ENCODE data around the gene CASP7. TPM values are rescaled to one million over a fixed set of nuclear protein-coding genes. Genes with fewer than 3 reads are reported as not detected.
A peak's percentile ranks its signal among the peaks of the same experiment; 100 is the strongest.

Gene CASP7
- total and polyA plus RNA-seq, 4 experiments from 2014 or later, result 16.4 to 23.1 (median 20.5) TPM

GRCh38 chr10:113697595-113697994 lies 17.9 kb downstream of the CASP7 start:
- H3K27me3 Mint-ChIP-seq, result no peaks in the 10 kb centered on the region
- H3K4me3 Mint-ChIP-seq, result no peak overlapping the region
- peaks cover 0 to 9% (median 6%) of the 10 kb centered on the region in 4 donors for H3K4me1 Mint-ChIP-seq
- H3K9me3 ChIP-seq (ENCODE audit: control insufficient read depth in 1 of 2, low read length in 2 of 2), result no peaks in the 10 kb centered on the region
- no peak for DNase-seq
- H3K9me3 Mint-ChIP-seq, result peaks cover 2 to 19% (median 14%) of the 10 kb centered on the region in 8 donors
- H3K27me3 ChIP-seq (ENCODE audit: insufficient read depth, low read length), result no peaks in the 10 kb centered on the region
- no peak overlapping the region for H3K4me3 ChIP-seq (ENCODE audit: low read length in 2 of 2)
- no peak overlapping the region for H3K27ac Mint-ChIP-seq
- no peak overlapping the region for H3K27ac ChIP-seq (ENCODE audit: low read depth, low read length)
- H3K36me3 ChIP-seq (ENCODE audit: insufficient read depth, low read length), result peaks cover 11% of the 10 kb centered on the region
- H3K4me1 ChIP-seq (ENCODE audit: insufficient read depth, low read length), result no peaks in the 10 kb centered on the region
- ChIA-PET CTCF (ENCODE audit: partially characterized antibody) (interaction anchor here (1.3 to 2.1 kb wide), 2 partner anchors 10 to 18 kb away, joined by 3 to 6 read pairs; no protein-coding TSS in a partner anchor), POLR2A (ENCODE audit: partially characterized antibody) (no interaction called here)
- H3K36me3 Mint-ChIP-seq, result peaks cover 65 to 77% of the 10 kb centered on the region in 2 donors
- intact Hi-C loops (cut with micrococcal nuclease), result no loop called here

DNA sequence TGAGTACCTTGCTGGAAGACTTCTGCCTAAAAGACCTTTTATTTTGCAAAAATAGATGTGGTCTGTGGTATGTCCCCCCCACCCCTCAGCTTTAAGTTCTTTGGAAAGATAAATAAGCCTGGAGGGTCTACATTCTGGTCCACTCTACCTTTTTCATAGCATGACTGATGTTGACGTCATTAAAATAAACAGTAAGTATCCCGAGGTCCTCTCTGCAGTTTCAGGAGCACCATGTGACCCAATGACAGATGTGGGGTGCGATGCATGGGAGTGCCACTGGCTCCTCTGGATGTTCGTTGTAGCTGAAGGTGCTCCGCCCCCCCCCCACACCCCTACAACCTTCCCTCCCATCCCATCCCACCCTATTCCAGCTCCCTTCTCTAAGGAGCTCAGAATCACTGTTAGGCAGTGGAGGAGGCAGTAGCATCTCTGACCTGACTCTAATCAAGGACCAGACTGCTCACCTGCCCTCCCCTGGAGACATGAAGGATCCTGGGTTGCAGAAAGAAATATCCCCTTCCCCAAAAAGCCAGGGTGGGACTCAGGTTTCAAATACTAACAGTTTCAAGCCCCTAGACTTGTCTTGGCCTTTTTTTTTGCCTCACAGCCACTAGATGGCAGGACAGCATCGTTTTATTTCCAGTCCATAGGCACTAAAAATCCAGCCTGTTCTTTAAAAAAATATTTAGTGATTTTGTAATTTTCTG lies 25.1 kb downstream of the CASP7 start:
- intact Hi-C loops (cut with micrococcal nuclease), result loop anchor here (1.0 kb wide), 2 partner anchors 399 to 600 kb away; no protein-coding TSS in a partner anchor
- H3K4me3 ChIP-seq (ENCODE audit: low read length in 2 of 2), result no peak overlapping the region
- no peaks in the 10 kb centered on the region for H3K36me3 ChIP-seq (ENCODE audit: insufficient read depth, low read length)
- no peaks in the 10 kb centered on the region for H3K9me3 ChIP-seq (ENCODE audit: control insufficient read depth in 1 of 2, low read length in 2 of 2)
- DNase-seq, result peak in 2 of 5 donors; percentile 13
- POLR2A ChIA-PET (ENCODE audit: partially characterized antibody), result no interaction called here
- peaks cover 24% of the 10 kb centered on the region for H3K4me1 ChIP-seq (ENCODE audit: insufficient read depth, low read length)
- CTCF ChIA-PET (ENCODE audit: partially characterized antibody), result interaction anchor here (0.6 to 2.9 kb wide), 6 partner anchors 11 to 599 kb away, joined by 3 to 17 read pairs (median 6); no protein-coding TSS in a partner anchor
- peaks cover 17 to 36% of the 10 kb centered on the region in 2 donors for H3K36me3 Mint-ChIP-seq
- no peak overlapping the region for H3K27ac Mint-ChIP-seq
- H3K27me3 Mint-ChIP-seq, result no peaks in the 10 kb centered on the region
- H3K27me3 ChIP-seq (ENCODE audit: insufficient read depth, low read length), result no peaks in the 10 kb centered on the region
- H3K4me1 Mint-ChIP-seq, result peaks cover 24 to 46% (median 28%) of the 10 kb centered on the region in 4 donors
- no peaks in the 10 kb centered on the region for H3K9me3 Mint-ChIP-seq
- H3K4me3 Mint-ChIP-seq, result no peak overlapping the region
- no peak overlapping the region for H3K27ac ChIP-seq (ENCODE audit: low read depth, low read length)

DNA sequence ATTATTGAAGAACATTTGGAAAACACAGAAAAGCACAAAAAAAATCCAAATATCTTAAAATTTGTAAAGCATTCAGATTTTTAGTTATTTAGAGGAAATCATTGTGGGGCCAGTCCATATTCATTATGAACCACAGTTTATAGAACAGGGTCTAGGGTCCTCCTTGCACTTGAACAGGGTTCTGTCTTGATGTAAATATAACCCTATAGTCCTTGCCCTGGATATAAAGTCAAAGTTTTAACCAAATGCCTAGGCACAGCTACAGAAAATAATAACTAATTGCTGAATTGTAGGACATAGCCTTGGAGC lies 25.6 kb downstream of the CASP7 start:
- no peak for DNase-seq
- Histone ChIP-seq H3K27me3 (ENCODE audit: insufficient read depth, low read length) (no peaks in the 10 kb centered on the region), H3K9me3 (ENCODE audit: control insufficient read depth in 1 of 2, low read length in 2 of 2) (no peaks in the 10 kb centered on the region), H3K4me1 (ENCODE audit: insufficient read depth, low read length) (peaks cover 24% of the 10 kb centered on the region), H3K4me3 (ENCODE audit: low read length in 2 of 2) (no peak overlapping the region), H3K27ac (ENCODE audit: low read depth, low read length) (no peak overlapping the region), H3K36me3 (ENCODE audit: insufficient read depth, low read length) (no peaks in the 10 kb centered on the region)
- intact Hi-C loops (cut with micrococcal nuclease), result loop anchor here (1.0 kb wide), 2 partner anchors 398 to 599 kb away; no protein-coding TSS in a partner anchor
- Mint-ChIP-seq H3K9me3 (no peaks in the 10 kb centered on the region), H3K4me3 (no peak overlapping the region), H3K27ac (peak overlapping the region in 1 of 7 donors; percentile 64), H3K36me3 (peaks cover 20 to 36% of the 10 kb centered on the region in 2 donors), H3K27me3 (no peaks in the 10 kb centered on the region), H3K4me1 (peaks cover 24 to 51% (median 30%) of the 10 kb centered on the region in 4 donors)
- ChIA-PET POLR2A (ENCODE audit: partially characterized antibody) (no interaction called here), CTCF (ENCODE audit: partially characterized antibody) (interaction anchor here (1.0 to 2.9 kb wide), 6 partner anchors 10 to 599 kb away, joined by 4 to 17 read pairs (median 7); no protein-coding TSS in a partner anchor)

DNA sequence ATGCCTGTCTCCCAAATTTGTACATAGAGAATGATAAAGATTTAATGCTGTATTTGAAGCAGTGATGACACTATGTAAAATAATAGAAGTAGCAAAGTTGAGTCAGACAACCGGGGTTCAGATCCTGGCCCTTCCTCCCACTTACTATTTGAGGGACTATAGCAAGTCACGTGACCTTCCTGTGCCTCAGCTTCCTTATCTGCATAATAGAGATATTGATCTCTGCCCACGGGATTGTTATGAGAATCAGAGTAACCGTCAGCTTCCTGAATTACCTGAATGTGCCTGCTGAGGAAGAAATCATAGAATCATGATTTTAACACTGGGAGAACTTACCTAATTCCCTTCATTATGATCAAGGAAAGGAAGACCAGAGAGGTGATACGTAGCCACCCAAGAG lies 26.9 kb downstream of the CASP7 start:
- H3K9me3 Mint-ChIP-seq, result no peaks in the 10 kb centered on the region
- no peaks in the 10 kb centered on the region for H3K27me3 Mint-ChIP-seq
- ChIA-PET CTCF (ENCODE audit: partially characterized antibody) (interaction anchor here (1.2 to 2.9 kb wide), 4 partner anchors 9 to 597 kb away, joined by 3 to 17 read pairs (median 10); no protein-coding TSS in a partner anchor), POLR2A (ENCODE audit: partially characterized antibody) (no interaction called here)
- H3K27me3 ChIP-seq (ENCODE audit: insufficient read depth, low read length), result no peaks in the 10 kb centered on the region
- no peak overlapping the region for H3K27ac ChIP-seq (ENCODE audit: low read depth, low read length)
- DNase-seq, result no peak
- no peaks in the 10 kb centered on the region for H3K9me3 ChIP-seq (ENCODE audit: control insufficient read depth in 1 of 2, low read length in 2 of 2)
- peak overlapping the region in 3 of 7 donors; percentile 25 to 50 (median 49) for H3K27ac Mint-ChIP-seq
- intact Hi-C loops (cut with micrococcal nuclease), result no loop called here
- H3K4me3 ChIP-seq (ENCODE audit: low read length in 2 of 2), result no peak overlapping the region
- H3K36me3 ChIP-seq (ENCODE audit: insufficient read depth, low read length), result no peaks in the 10 kb centered on the region
- peak overlapping the region in 1 of 8 donors; percentile 43 for H3K4me3 Mint-ChIP-seq
- H3K36me3 Mint-ChIP-seq, result peaks cover 14 to 31% of the 10 kb centered on the region in 2 donors
- peaks cover 24 to 55% (median 30%) of the 10 kb centered on the region in 4 donors for H3K4me1 Mint-ChIP-seq
- H3K4me1 ChIP-seq (ENCODE audit: insufficient read depth, low read length), result peaks cover 24% of the 10 kb centered on the region

DNA sequence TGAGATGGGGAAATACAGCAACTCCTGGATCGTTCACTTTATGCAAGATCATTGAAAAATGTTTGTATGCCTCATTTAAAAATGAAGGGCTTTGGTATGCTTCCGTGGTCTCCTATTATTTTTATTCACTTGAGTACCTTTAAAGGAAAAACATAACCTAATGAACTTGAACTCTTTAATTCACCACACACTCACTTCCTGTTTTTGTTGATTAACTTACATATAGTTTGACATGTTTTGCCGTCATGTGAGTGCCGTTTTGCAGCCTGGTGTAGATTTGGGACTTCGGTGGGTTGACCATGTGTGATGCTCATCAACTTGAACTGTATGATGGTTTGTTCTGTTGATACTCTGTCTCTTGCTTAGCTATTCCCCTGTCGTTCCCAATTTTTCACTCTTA lies 28.9 kb downstream of the CASP7 start:
- peaks cover 20 to 31% of the 10 kb centered on the region in 2 donors for H3K36me3 Mint-ChIP-seq
- H3K27ac Mint-ChIP-seq, result peak overlapping the region in 3 of 7 donors; percentile 10 to 80 (median 54)
- Histone ChIP-seq H3K4me1 (ENCODE audit: insufficient read depth, low read length) (peaks cover 24% of the 10 kb centered on the region), H3K27me3 (ENCODE audit: insufficient read depth, low read length) (no peaks in the 10 kb centered on the region), H3K36me3 (ENCODE audit: insufficient read depth, low read length) (no peaks in the 10 kb centered on the region), H3K9me3 (ENCODE audit: control insufficient read depth in 1 of 2, low read length in 2 of 2) (no peaks in the 10 kb centered on the region), H3K4me3 (ENCODE audit: low read length in 2 of 2) (no peak overlapping the region), H3K27ac (ENCODE audit: low read depth, low read length) (no peak overlapping the region)
- POLR2A ChIA-PET (ENCODE audit: partially characterized antibody), result no interaction called here
- H3K4me3 Mint-ChIP-seq, result peak overlapping the region in 1 of 8 donors; percentile 39
- H3K9me3 Mint-ChIP-seq, result no peaks in the 10 kb centered on the region
- peaks cover 24 to 57% (median 30%) of the 10 kb centered on the region in 4 donors for H3K4me1 Mint-ChIP-seq
- DNase-seq, result no peak
- no peaks in the 10 kb centered on the region for H3K27me3 Mint-ChIP-seq
- CTCF ChIA-PET (ENCODE audit: partially characterized antibody), result no interaction called here
- intact Hi-C loops (cut with micrococcal nuclease), result no loop called here

GRCh38 chr10:113709221-113709838 lies 29.6 kb downstream of the CASP7 start:
- Mint-ChIP-seq H3K9me3 (no peaks in the 10 kb centered on the region), H3K27ac (peak overlapping the region in 1 of 7 donors; percentile 80), H3K4me3 (peak overlapping the region in 1 of 8 donors; percentile 39), H3K36me3 (peaks cover 27 to 33% of the 10 kb centered on the region in 2 donors), H3K27me3 (no peaks in the 10 kb centered on the region), H3K4me1 (peaks cover 24 to 60% (median 30%) of the 10 kb centered on the region in 4 donors)
- POLR2A ChIA-PET (ENCODE audit: partially characterized antibody), result no interaction called here
- peaks cover 24% of the 10 kb centered on the region for H3K4me1 ChIP-seq (ENCODE audit: insufficient read depth, low read length)
- no peak for DNase-seq
- no peaks in the 10 kb centered on the region for H3K36me3 ChIP-seq (ENCODE audit: insufficient read depth, low read length)
- CTCF ChIA-PET (ENCODE audit: partially characterized antibody), result interaction anchor here (0.9 kb wide), 1 partner anchor 17 kb away, joined by 3 read pairs; no protein-coding TSS in a partner anchor
- H3K27me3 ChIP-seq (ENCODE audit: insufficient read depth, low read length), result no peaks in the 10 kb centered on the region
- no peak overlapping the region for H3K27ac ChIP-seq (ENCODE audit: low read depth, low read length)
- no peaks in the 10 kb centered on the region for H3K9me3 ChIP-seq (ENCODE audit: control insufficient read depth in 1 of 2, low read length in 2 of 2)
- no peak overlapping the region for H3K4me3 ChIP-seq (ENCODE audit: low read length in 2 of 2)
- intact Hi-C loops (cut with micrococcal nuclease), result no loop called here

GRCh38 chr10:113711142-113711541 lies 31.4 kb downstream of the CASP7 start:
- Mint-ChIP-seq H3K9me3 (no peaks in the 10 kb centered on the region), H3K4me3 (no peak overlapping the region), H3K4me1 (peaks cover 24 to 50% (median 28%) of the 10 kb centered on the region in 4 donors), H3K27me3 (no peaks in the 10 kb centered on the region), H3K27ac (no peak overlapping the region), H3K36me3 (peaks cover 36 to 41% of the 10 kb centered on the region in 2 donors)
- no peaks in the 10 kb centered on the region for H3K9me3 ChIP-seq (ENCODE audit: control insufficient read depth in 1 of 2, low read length in 2 of 2)
- ChIA-PET POLR2A (ENCODE audit: partially characterized antibody) (no interaction called here), CTCF (ENCODE audit: partially characterized antibody) (no interaction called here)
- no peak overlapping the region for H3K27ac ChIP-seq (ENCODE audit: low read depth, low read length)
- DNase-seq, result no peak
- H3K4me1 ChIP-seq (ENCODE audit: insufficient read depth, low read length), result peaks cover 21% of the 10 kb centered on the region
- H3K27me3 ChIP-seq (ENCODE audit: insufficient read depth, low read length), result no peaks in the 10 kb centered on the region
- intact Hi-C loops (cut with micrococcal nuclease), result no loop called here
- no peak overlapping the region for H3K4me3 ChIP-seq (ENCODE audit: low read length in 2 of 2)
- no peaks in the 10 kb centered on the region for H3K36me3 ChIP-seq (ENCODE audit: insufficient read depth, low read length)

All from CD4-positive, alpha-beta memory T cell (primary cell).